GM06990 (cell line): ENCODE results near the gene PLA2G12B.

Experiments used
- DNase-seq: peaks from one replicate; pipeline ENCODE4 v3.0.0-alpha.2; 2011; ENCODE audit not compliant: insufficient read length; ENCODE audit errors: extremely low read depth
- H3K27me3 ChIP-seq: replicated peaks from 2 replicates; pipeline ENCODE4 v1.6.0; 2011; ENCODE audit warnings: low read length; ENCODE audit not compliant: control insufficient read depth, insufficient read depth
- H3K36me3 ChIP-seq: 2 replicates; pipeline ENCODE4 v1.5.1; 2011; ENCODE audit warnings: low read length; ENCODE audit not compliant: control insufficient read depth, insufficient read depth
- H3K4me3 ChIP-seq: replicated peaks from 2 replicates; pipeline ENCODE4 v1.5.1; 2011; ENCODE audit warnings: low read depth, mild to moderate bottlenecking, control low read depth, low read length
- TF ChIP-seq, protein P1 (sequence below): IDR thresholded peaks from 2 replicates; pipeline ENCODE4 v1.5.1; 2011; ENCODE audit warnings: low read length, control low read depth, mild to moderate bottlenecking, inconsistent platforms; ENCODE audit not compliant: insufficient read depth, poor library complexity, severe bottlenecking

Gene PLA2G12B

DNA sequence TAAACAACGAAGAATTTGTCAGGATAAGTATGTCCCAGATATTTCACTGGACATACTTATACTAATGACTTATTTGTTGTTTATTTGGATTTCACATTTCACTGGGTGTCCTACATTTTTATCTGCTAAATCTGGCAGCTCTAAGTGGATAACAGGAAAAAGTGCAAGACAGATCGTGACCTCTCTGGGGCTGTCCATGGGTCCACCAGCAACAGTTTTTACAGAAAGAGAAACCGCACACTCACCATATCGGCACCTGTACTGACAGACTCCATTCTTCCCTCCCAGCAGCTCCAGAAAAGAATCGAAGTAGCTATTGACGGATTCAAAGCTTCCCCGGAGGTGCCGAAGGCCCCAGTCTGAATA lies 393 bp downstream of the PLA2G12B start:
- Histone ChIP-seq H3K27me3 (no peaks in the 10 kb centered on the region; the same call in 1 of the 2 replicates), H3K4me3 (no peak overlapping the region), H3K36me3 (no peaks in the 10 kb centered on the region)
- no peak for DNase-seq
- TF ChIP-seq, protein P1, sequence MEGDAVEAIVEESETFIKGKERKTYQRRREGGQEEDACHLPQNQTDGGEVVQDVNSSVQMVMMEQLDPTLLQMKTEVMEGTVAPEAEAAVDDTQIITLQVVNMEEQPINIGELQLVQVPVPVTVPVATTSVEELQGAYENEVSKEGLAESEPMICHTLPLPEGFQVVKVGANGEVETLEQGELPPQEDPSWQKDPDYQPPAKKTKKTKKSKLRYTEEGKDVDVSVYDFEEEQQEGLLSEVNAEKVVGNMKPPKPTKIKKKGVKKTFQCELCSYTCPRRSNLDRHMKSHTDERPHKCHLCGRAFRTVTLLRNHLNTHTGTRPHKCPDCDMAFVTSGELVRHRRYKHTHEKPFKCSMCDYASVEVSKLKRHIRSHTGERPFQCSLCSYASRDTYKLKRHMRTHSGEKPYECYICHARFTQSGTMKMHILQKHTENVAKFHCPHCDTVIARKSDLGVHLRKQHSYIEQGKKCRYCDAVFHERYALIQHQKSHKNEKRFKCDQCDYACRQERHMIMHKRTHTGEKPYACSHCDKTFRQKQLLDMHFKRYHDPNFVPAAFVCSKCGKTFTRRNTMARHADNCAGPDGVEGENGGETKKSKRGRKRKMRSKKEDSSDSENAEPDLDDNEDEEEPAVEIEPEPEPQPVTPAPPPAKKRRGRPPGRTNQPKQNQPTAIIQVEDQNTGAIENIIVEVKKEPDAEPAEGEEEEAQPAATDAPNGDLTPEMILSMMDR, result no peak

DNA sequence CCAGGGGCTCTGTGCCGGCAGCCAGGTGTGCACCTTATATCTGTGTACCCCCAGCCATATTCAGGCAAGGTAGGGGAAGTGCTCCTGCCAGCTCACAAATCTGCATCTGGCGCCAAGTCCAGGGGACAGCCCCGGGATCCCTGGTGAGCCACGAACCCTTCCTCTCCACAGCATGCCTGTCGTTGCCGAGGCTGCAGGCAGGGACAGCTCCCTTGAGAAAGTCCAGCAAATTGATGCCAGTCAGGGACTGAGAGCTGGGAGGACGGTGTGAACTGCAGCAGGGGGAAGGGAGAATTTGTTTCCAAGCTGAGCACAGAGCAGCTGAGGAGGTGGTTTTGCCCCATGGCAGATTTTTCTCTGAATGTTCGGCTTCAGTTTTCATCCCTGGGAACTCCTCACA lies 919 bp downstream of the PLA2G12B start:
- H3K36me3 ChIP-seq, result no peaks in the 10 kb centered on the region
- TF ChIP-seq, protein P1, result no peak
- no peak for DNase-seq
- no peaks in the 10 kb centered on the region; the same call in 1 of the 2 replicates for H3K27me3 ChIP-seq
- no peak overlapping the region for H3K4me3 ChIP-seq

DNA sequence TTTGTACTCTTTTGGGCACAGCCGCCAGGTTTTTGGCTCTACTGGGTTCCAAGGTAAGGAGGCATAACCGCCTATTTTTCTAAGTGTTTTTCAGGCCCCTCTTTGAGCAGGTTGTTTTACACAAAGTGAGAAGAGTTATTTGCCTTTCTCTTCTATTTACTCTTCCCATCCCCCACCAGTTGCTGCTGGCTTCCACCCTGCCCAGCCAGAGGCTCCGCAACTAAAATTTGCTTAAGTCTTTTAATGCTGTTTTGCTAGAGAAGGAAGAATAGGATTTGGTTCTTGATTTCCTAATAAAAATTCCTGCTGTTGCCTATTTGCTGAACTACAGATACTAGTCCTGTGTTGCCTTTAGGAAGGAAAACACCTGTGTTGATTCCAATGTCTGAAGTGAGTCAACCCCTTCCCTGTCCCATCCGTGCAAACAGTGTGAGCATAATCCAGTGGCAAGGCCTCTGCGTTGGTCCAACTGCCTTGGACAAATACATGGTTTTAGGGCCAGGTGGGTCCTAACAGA lies 1.9 kb downstream of the PLA2G12B start:
- no peak for DNase-seq
- TF ChIP-seq, protein P1, result no peak
- no peaks in the 10 kb centered on the region; the same call in 1 of the 2 replicates for H3K27me3 ChIP-seq
- no peak overlapping the region for H3K4me3 ChIP-seq
- no peaks in the 10 kb centered on the region for H3K36me3 ChIP-seq

DNA sequence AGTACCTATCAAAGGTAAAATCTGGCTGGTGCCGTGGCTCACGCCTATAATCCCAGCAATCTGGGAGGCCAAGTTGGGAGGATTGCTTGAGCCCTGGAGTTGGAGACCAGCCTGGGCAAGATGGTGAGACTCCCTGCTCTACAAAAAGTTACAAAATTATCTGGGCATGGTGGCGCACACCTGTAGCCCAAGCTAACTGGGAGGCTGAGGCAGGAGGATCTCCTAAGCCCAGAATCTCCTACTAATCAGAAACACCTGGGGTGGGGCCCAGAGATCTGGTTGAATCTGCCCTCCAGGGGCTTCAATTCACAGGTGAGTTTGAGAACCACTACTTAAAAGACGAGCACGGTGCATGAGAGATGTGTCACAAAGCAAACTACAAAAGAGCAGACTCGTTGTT lies 2.4 kb downstream of the PLA2G12B start:
- DNase-seq, result no peak

DNA sequence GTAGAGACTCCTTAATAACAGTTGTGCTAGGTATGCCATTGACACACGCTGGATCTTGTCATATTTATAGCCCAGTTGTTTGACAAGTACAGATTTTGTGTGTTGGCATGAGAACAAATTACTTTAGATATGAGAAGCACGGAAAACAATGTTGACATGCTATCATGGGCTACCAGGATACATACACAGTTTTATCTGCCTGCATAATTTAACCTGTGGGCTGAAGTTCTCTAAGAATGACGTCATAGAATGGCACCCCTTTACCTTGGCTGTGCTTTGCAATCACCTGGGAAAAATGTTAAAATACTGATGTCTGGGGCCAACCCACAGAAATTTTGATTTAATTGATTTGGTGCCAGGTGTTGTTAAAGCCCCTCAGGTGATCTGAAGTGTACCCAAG lies 2.8 kb downstream of the PLA2G12B start:
- no peak for DNase-seq
- Histone ChIP-seq H3K27me3 (no peaks in the 10 kb centered on the region; the same call in 1 of the 2 replicates), H3K36me3 (no peaks in the 10 kb centered on the region), H3K4me3 (no peak overlapping the region)
- TF ChIP-seq, protein P1, result no peak

More for the DNA sequence above, 2.4 kb downstream of the PLA2G12B start:
- H3K36me3 ChIP-seq, result no peaks in the 10 kb centered on the region
- TF ChIP-seq, protein P1, result no peak
- no peaks in the 10 kb centered on the region; the same call in 1 of the 2 replicates for H3K27me3 ChIP-seq
- H3K4me3 ChIP-seq, result no peak overlapping the region

DNA sequence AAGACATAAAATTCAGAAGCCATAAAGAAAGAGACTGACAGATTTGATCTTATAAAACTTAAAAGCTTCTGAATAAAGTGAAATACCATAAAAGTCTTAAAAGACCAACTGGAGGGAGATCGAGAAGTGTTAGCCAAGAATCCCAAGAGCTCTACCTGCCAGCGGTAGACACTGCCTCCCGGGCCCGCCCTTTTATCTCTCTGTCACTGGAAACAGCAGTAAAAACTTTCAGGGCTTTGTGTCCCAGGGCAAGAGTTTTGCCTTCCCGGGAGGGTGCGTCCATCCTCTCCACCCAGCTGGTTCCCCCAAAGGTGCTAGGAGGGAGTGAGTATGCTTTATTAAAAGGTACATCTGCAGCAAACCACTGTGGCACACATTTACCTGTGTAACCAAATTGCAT lies 5.8 kb downstream of the PLA2G12B start:
- Histone ChIP-seq H3K36me3 (no peaks in the 10 kb centered on the region), H3K4me3 (no peak overlapping the region), H3K27me3 (no peaks in the 10 kb centered on the region; the same call in 1 of the 2 replicates)
- DNase-seq, result no peak
- TF ChIP-seq, protein P1, result no peak
